Amniotic epithelial cell (primary cell): ENCODE data around the gene SH2D3A.
"Not testable (repeated sequence)": the region's sequence is repeated elsewhere in the genome, so short reads cannot be mapped to it uniquely, and the experiment has no call there.

Source experiments
- DNase-seq: peaks from one replicate; pipeline ENCODE4 v3.0.0-alpha.2; 2010; ENCODE audit warnings: low read depth

Gene SH2D3A

GRCh38 chr19:6761053-6761676, 6.1 kb downstream of the SH2D3A start:
- peak; percentile 18 for DNase-seq

DNA sequence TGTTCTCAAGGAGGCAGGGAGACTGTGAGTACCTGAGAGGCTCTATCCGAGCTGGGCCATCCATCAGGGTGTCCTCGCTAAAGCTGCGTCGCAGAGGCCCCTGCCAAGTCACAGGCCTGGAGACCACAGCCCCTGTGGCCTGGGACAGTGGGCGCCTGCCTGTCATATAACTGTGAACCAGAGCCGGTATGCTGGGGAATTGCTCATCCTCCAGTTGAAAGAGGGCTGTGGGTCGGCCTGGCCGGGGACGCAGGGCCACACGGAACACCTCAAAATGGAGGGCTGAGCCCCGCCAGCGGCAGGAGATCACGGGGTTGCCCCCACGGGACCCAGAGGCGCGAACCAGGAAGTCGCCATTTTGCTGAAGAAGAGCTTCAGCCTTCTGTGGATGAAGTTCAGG, 6.6 kb downstream of the SH2D3A start:
- DNase-seq, result no peak

GRCh38 chr19:6754653-6755463, 12.4 kb downstream of the SH2D3A start:
- DNase-seq, result no peak

- no peak for DNase-seq
Measured at GRCh38 chr19:6754136-6754535, 13.1 kb downstream of the SH2D3A start.

GRCh38 chr19:6753178-6754031, 13.8 kb downstream of the SH2D3A start:
- DNase-seq, result peak; percentile 67

DNA sequence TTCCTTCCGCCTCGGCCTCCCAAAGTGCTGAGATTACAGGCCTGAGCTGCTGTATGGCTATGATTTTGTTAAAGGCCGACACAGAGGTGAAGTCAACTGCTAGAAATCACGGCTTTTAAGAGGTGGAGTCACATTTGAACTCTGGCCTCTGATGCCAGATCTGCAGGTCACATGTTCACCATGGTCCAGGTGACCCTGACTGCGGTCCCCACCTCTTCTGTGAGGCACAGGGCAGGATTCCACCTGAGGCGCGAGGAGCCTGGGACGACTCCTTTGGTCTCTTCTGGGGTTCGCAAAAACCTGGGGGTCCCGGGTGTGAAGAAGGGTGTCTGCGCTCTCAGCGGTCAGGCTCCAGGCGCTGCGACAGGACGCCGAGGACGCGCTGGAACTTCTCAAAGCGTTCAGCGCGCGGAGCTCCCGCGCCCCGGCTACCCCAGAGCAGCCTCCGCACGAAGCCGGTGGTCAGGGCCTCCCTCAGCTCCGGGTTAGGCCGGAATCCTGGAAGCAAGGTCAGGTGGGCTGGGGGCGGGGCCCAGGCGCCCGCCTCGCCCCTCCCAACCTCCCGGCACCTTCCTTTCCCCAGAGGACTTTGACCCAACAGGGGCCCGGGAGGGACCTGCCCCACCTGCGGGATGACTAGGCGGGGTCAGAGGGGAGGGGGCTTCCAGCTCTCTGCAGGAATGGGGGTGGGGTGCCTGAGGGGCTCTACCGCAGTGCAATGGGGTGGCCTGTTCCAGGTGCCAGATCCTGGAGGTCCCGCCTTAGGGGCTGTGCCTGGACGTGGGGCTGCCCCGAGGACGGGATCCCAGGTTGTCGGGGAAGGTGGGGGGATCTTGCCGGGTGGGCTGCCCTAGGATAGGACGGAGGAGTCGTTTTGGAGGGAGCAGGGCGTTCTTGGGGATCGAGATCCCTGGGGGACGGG, 14.7 kb downstream of the SH2D3A start:
- peak; percentile 27 for DNase-seq

DNA sequence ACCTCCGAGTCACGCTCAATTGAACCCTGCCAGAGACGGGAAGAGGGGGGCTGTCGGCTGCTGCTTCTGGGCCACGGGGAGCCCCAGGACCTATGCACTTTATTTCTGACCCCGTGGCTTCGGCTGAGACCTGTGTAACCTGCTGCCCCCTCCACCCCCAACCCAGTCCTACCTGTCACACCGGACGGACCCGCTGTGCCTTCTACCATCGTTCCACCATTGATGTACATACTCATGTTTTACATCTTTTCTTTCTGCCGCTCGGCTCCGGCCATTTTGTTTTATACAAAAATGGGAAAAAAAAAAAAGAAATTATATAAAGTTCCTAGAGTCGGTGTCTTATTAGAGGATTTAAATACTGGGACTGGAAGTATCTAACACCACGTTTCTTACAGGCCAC, 16.0 kb downstream of the SH2D3A start:
- DNase-seq, result no peak

DNA sequence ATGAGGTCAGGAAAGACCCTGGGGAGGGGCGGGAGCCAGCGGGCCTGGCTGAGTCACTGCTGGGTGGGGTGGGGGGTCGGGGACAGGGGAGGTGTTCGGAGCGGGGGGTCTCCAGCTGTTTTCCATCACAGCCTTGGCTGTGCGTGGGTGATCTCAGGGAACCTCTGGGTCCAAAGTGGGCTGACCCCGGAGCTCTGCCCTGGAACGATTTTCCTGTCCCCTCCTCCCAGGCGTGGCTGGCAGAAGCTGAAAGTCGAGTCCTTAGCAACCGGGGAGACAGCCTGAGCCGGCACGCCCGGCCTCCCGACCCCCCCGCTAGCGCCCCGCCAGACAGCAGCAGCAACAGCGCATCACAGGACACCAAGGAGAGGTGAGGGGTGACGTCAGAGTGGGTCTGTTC, 17.2 kb downstream of the SH2D3A start:
- DNase-seq, result no peak

GRCh38 chr19:6748543-6748942, 18.7 kb downstream of the SH2D3A start:
- DNase-seq, result not testable (repeated sequence)

- no peak for DNase-seq
Measured at GRCh38 chr19:6745965-6746364, 21.3 kb downstream of the SH2D3A start.

DNA sequence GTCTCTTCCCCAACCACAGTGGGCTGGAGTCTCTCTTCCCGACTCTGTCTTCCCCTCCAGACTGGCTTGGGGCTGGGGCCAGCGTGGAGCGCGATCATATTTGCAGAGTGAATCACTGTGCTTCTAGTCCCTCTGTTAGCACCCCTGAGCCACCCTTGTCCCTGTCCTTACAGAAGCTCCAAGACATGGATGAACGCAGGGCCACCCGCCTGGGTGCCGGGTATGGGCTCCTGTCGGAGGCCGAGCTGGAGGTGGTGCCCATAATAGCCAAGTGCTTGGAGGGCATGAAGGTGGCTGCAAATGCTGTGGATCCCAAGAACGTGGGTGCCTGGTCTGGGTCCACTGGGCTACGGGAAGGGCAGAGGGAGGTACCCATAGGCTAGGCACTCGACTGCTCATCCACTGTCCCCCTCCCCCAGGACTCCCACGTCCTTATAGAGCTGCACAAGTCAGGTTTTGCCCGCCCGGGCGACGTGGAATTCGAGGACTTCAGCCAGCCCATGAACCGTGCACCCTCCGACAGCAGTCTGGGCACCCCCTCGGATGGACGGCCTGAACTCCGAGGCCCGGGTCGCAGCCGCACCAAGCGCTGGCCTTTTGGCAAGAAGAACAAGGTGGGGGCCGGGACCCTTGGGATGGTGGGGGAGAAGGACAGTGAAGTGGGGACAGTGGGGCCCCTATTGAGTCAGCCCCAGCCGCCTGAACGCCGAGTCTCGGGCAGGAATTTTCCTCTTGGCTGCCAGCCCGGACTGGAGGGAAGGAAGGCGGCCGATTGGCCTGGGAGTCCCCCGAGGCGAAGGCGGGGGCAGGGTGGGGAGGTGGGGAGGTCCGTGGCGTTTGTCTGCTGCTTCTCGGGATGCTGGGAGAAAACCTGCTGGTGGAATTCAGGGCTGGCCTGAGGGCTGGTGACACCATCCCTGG, 22.6 kb downstream of the SH2D3A start:
- DNase-seq, result peak; percentile 88

GRCh38 chr19:6743714-6744380, 23.4 kb downstream of the SH2D3A start:
- DNase-seq, result no peak

DNA sequence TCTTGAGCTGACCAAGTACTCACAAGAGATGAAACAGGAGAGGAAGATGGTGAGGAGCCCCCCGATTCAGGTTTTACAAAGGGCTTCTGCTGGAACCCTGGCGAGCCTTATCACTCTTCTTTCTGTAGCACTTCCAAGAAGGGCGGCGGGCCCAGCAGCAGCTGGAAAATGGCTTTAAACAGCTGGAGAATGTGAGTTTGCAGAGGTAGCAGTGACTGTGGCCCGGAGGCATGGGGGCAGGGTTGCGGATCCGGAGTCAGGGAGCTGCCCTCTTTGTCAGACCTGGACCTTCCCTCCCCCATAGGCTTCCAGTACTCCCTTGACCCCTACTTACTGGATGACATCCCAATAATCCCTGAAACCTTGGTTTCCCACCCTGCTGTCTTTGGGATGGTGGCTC, 24.2 kb downstream of the SH2D3A start:
- no peak for DNase-seq

DNA sequence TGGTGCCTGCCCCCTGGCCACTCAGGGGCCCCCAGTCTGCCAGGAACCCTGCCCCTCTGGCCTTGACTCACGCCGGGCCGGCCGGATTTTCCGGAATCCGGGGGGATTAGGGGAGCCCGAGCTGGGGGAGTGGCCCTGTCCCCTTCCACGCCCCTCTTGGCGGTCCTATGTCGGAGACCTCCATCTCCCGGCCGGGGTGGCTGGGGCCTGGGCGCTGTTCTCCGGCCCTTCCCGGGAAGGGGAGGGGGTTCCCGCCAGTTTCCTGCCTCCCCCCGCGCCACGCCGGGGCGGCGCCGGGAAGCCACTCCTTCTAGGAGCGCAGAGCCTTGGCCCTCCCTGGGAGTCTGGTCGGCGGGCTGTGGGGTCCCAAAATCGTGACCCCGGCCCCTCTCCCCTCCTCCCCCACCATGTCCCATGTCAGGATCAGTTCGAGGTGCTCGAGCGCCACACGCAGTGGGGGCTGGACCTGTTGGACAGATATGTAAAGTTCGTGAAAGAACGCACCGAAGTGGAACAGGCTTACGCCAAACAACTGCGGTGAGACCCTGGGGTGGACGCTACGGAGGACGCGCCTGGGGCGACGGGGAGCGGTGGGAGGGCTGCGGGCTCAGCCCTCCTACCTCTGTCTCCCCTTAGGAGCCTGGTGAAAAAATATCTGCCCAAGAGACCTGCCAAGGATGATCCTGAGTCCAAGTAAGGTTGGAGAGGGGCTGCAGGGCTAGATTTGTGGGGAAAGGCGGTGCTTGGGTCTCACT, 26.5 kb downstream of the SH2D3A start:
- DNase-seq, result peak; percentile 45

DNA sequence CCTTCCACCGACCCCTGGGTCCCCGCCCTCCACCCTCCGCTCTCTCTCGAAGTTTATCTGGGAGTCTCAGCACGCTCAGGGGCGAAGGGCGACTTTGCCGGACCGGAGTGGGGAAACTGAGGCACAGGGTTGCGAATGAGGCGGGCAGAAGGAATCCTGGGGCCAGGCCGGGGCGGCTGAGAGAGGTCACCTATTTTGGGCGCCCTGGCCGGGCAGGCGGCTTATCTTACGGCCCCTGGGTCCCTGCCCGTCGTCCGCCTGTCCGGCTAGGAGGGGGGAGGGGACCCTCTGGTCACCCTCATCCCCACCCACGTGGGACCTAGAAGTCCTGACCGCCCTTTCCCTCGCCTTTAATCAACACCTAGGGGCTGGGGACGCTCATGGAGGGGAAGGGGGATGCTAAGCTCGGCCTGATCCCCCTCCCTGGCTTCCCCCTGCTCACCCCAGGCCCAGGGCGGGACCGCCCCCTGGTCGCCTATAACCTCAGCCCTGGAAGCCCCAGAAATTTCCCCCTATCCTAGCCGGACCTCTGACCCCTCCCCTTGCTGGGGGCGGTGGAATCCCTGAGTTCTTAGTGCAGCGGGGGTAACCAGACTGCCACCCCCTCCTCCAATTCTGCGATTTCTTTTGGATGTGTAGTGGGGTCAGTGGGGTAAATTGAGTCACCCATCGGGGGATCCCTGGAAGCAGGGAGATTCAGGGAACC, 27.2 kb downstream of the SH2D3A start:
- no peak for DNase-seq

DNA sequence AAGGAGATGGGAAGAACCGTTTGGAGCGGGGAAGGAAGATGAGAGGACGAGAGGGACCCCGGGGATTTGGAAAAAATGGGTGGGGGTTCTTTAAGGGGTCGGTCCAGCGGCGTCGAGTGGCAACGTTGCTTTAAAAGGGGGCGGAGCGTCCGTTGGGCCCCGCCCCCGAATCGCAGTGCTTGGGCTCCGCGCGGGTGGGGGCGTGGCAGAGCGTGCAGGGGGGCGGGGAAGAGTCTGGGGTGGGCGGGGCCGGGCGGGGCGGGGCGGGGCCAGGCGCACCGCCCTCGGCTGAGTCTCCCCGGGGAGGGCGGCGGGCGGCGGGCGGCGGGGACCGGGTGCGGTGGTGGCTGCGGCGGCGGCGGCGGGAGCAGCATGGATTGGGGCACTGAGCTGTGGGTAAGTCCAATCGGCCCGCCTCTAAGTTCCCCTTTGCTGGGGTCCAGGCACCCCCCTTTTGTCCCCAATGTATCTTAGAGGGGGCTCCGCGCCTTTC, 27.8 kb downstream of the SH2D3A start, which contains the start of gene TRIP10:
TSS of gene TRIP10 (plus strand) at position 291 of the 493 bp plus-strand sequence. CDS start at position 373, 82 bp downstream.
- DNase-seq, result peak; percentile 63

- peak; percentile 60 for DNase-seq
Measured at GRCh38 chr19:6738787-6739389, 28.3 kb downstream of the SH2D3A start.
